RCC 7860 (cell line): ENCODE results near the gene DYRK1A.
"Not testable (repeated sequence)": the region's sequence is repeated elsewhere in the genome, so short reads cannot be mapped to it uniquely, and the experiment has no call there.

Experiments
- DNase-seq: peaks from one replicate; pipeline ENCODE4 v3.0.0-alpha.2; 2015; ENCODE audit warnings: low spot score
- FAIRE-seq: peaks from 2 replicates; lab custom pipeline; 2012; peaks lifted over from hg19 to GRCh38; lab: Jason Lieb, UNC

Gene DYRK1A

GRCh38 chr21:37546299-37546908 is 179.8 kb downstream of the DYRK1A start:
- DNase-seq: no peak
- no peak for FAIRE-seq

- peak; percentile 90 for FAIRE-seq
- peak; percentile 82 for DNase-seq
Measured at GRCh38 chr21:37546949-37547614, 180.5 kb downstream of the DYRK1A start.

- DNase-seq (no peak), FAIRE-seq (no peak)
Measured at GRCh38 chr21:37547615-37548200, 181.1 kb downstream of the DYRK1A start.

GRCh38 chr21:37548521-37548981 is 182.0 kb downstream of the DYRK1A start:
- FAIRE-seq: no peak
- DNase-seq: no peak

GRCh38 chr21:37549730-37550129 is 183.2 kb downstream of the DYRK1A start:
- not testable (repeated sequence) for DNase-seq, FAIRE-seq

- no peak for DNase-seq
- no peak for FAIRE-seq
Measured at GRCh38 chr21:37550157-37550556, 183.6 kb downstream of the DYRK1A start.

GRCh38 chr21:37550618-37551330 is 184.2 kb downstream of the DYRK1A start:
- DNase-seq: no peak
- FAIRE-seq: no peak

GRCh38 chr21:37551331-37551992 is 184.9 kb downstream of the DYRK1A start:
- DNase-seq (no peak), FAIRE-seq (no peak)

GRCh38 chr21:37551993-37552355 is 185.4 kb downstream of the DYRK1A start:
- peak; percentile 5 for FAIRE-seq
- peak; percentile 40 for DNase-seq

GRCh38 chr21:37552496-37553029 is 186.0 kb downstream of the DYRK1A start:
- DNase-seq: no peak
- FAIRE-seq: no peak

- no peak for FAIRE-seq
- no peak for DNase-seq
Measured at GRCh38 chr21:37553078-37553481, 186.5 kb downstream of the DYRK1A start.

- no peak for DNase-seq
- FAIRE-seq: no peak
Measured at GRCh38 chr21:37554661-37555379, 188.2 kb downstream of the DYRK1A start.

- no peak for DNase-seq
- no peak for FAIRE-seq
Measured at GRCh38 chr21:37555672-37556261, 189.2 kb downstream of the DYRK1A start.

GRCh38 chr21:37557261-37557950 is 190.8 kb downstream of the DYRK1A start:
- FAIRE-seq (peak; percentile 91), DNase-seq (peak; percentile 75)

- DNase-seq: no peak
- FAIRE-seq: no peak
Measured at GRCh38 chr21:37558676-37559211, 192.2 kb downstream of the DYRK1A start.

- DNase-seq: no peak
- no peak for FAIRE-seq
Measured at GRCh38 chr21:37560385-37560784, 193.8 kb downstream of the DYRK1A start.

GRCh38 chr21:37561506-37561905 is 194.9 kb downstream of the DYRK1A start:
- DNase-seq (no peak), FAIRE-seq (no peak)

GRCh38 chr21:37561941-37562919 is 195.7 kb downstream of the DYRK1A start:
- DNase-seq (no peak), FAIRE-seq (no peak)
